DLD1 (cell line): Measurements from ENCODE around the gene KIF5B.
"Not testable (repeated sequence)": the region's sequence is repeated elsewhere in the genome, so short reads cannot be mapped to it uniquely, and the experiment has no call there.

Experiments
- in situ Hi-C: cut with HindIII; loops from 2 replicates; pipeline ENCODE4 v1.10.0; 2017; ENCODE audit warnings: low sequenced_read_pairs

The KIF5B gene

GRCh38 chr10:32023264-32023663 lies 33.0 kb downstream of the KIF5B start:
- in situ Hi-C loops: no loop called here

GRCh38 chr10:32017044-32017443 lies 39.2 kb downstream of the KIF5B start:
- in situ Hi-C loops: no loop called here

GRCh38 chr10:32015386-32015785 lies 40.8 kb downstream of the KIF5B start:
- in situ Hi-C loops: no loop called here

- in situ Hi-C loops: no loop called here
Observed at GRCh38 chr10:32007026-32007425, 49.2 kb downstream of the KIF5B start.

- in situ Hi-C loops: no loop called here
Observed at GRCh38 chr10:32005050-32005449, 51.2 kb downstream of the KIF5B start.

- in situ Hi-C loops: no loop called here
Observed at GRCh38 chr10:32004161-32004591, 52.0 kb downstream of the KIF5B start.

- in situ Hi-C loops: no loop called here
Observed at GRCh38 chr10:32002531-32002930, 53.7 kb downstream of the KIF5B start.

- in situ Hi-C loops: no loop called here
Observed at GRCh38 chr10:32000937-32001336, 55.3 kb downstream of the KIF5B start.

- in situ Hi-C loops: no loop called here
Observed at GRCh38 chr10:31999836-32000235, 56.4 kb downstream of the KIF5B start.

GRCh38 chr10:31999070-31999660 lies 57.1 kb downstream of the KIF5B start:
- in situ Hi-C loops: no loop called here

- in situ Hi-C loops: no loop called here
Observed at GRCh38 chr10:31994926-31995325, 61.3 kb downstream of the KIF5B start.

- in situ Hi-C loops: no loop called here
Observed at GRCh38 chr10:31990937-31991336, 65.3 kb downstream of the KIF5B start.

- in situ Hi-C loops: not testable (repeated sequence)
Observed at GRCh38 chr10:31987786-31988185, 68.4 kb downstream of the KIF5B start.

- in situ Hi-C loops: no loop called here
Observed at GRCh38 chr10:31982111-31982510, 74.1 kb downstream of the KIF5B start.

- in situ Hi-C loops: no loop called here
Observed at GRCh38 chr10:31980471-31980870, 75.8 kb downstream of the KIF5B start.

- in situ Hi-C loops: not testable (repeated sequence)
Observed at GRCh38 chr10:31979071-31979470, 77.2 kb downstream of the KIF5B start.

GRCh38 chr10:31978156-31978483 lies 78.1 kb downstream of the KIF5B start:
- in situ Hi-C loops: no loop called here

- in situ Hi-C loops: no loop called here
Observed at GRCh38 chr10:31977440-31978155, 78.6 kb downstream of the KIF5B start.

- in situ Hi-C loops: no loop called here
Observed at GRCh38 chr10:31975157-31975765, 81.0 kb downstream of the KIF5B start.

- in situ Hi-C loops: loop anchor here (25.0 kb wide), 1 partner anchor 137 kb away; no protein-coding TSS in a partner anchor
Observed at GRCh38 chr10:31974434-31975124, 81.6 kb downstream of the KIF5B start.

GRCh38 chr10:31972519-31973041 lies 83.6 kb downstream of the KIF5B start:
- in situ Hi-C loops: loop anchor here (25.0 kb wide), 1 partner anchor 135 kb away; no protein-coding TSS in a partner anchor
